Liver (tissue), 9 donors: ENCODE measurements around the gene IL11RA. TPM values are rescaled to one million over a fixed set of nuclear protein-coding genes. Genes with fewer than 3 reads are reported as not detected.

Experiments
- DNase-seq: peaks from one replicate; pipeline ENCODE4 v3.0.0-alpha.2; 2017; ENCODE audit warnings: low spot score
- H3K27ac ChIP-seq, 2 donors: one replicate each; pipeline ENCODE4 v1.7.0; 2013; ENCODE audit warnings: inconsistent platforms in 2 of 2, low read length in 2 of 2, control low read depth in 1 of 2, low read depth in 1 of 2, mild to moderate bottlenecking in 1 of 2
- H3K27me3 ChIP-seq, 4 donors: one replicate each; pipeline versions ENCODE4 v1.6.1 to v1.7.0; 2013; ENCODE audit warnings: low read length in 3 of 4, inconsistent platforms in 1 of 4, mild to moderate bottlenecking in 1 of 4, moderate library complexity in 1 of 4; ENCODE audit not compliant: control insufficient read depth in 4 of 4, insufficient read depth in 4 of 4
- H3K36me3 ChIP-seq, 4 donors: one replicate each; pipeline versions ENCODE4 v1.6.1 to v1.7.0; 2013; ENCODE audit warnings: low read length in 3 of 4, mild to moderate bottlenecking in 3 of 4, low read depth in 1 of 4, moderate library complexity in 1 of 4; ENCODE audit not compliant: control insufficient read depth in 4 of 4, insufficient read depth in 3 of 4
- H3K4me1 ChIP-seq, 4 donors: one replicate each; pipeline versions ENCODE4 v1.6.1 to v1.7.0; 2013; ENCODE audit warnings: low read length in 3 of 4, mild to moderate bottlenecking in 3 of 4, moderate library complexity in 1 of 4; ENCODE audit not compliant: control insufficient read depth in 4 of 4, insufficient read depth in 4 of 4
- H3K4me3 ChIP-seq, 3 donors: one replicate each; pipeline versions ENCODE4 v1.6.1 to v1.7.0; 2013; ENCODE audit warnings: low read length in 3 of 3, control low read depth in 1 of 3, low read depth in 1 of 3, mild to moderate bottlenecking in 1 of 3
- H3K9ac ChIP-seq, 2 donors: one replicate each; pipeline ENCODE4 v1.7.0; 2013; ENCODE audit warnings: low read length in 2 of 2, mild to moderate bottlenecking in 2 of 2, moderate library complexity in 2 of 2, control low read depth in 1 of 2, low read depth in 1 of 2
- H3K9me3 ChIP-seq, 4 donors: one replicate each; pipeline versions ENCODE4 v1.6.1 to v1.7.0; 2013; ENCODE audit warnings: low read length in 3 of 4; ENCODE audit not compliant: control insufficient read depth in 4 of 4
- ATF3 ChIP-seq: IDR thresholded peaks from 2 replicates; pipeline ENCODE4 v1.6.1; 2016; ENCODE audit warnings: antibody characterized with exemption
- CTCF ChIP-seq: fragments of 150-350 bp; IDR thresholded peaks from 2 replicates; pipeline ENCODE4 v1.5.1; 2017; ENCODE audit warnings: improper control_type of control experiment, low read depth, low read length; ENCODE audit not compliant: missing input control
- EGR1 ChIP-seq, 2 donors: IDR thresholded peaks; 2 replicates each; pipeline ENCODE4 v1.6.1; 2016 to 2018; ENCODE audit warnings: antibody characterized with exemption in 2 of 2, low read depth in 2 of 2
- FOXA1 ChIP-seq: IDR thresholded peaks from 2 replicates; pipeline ENCODE4 v1.6.1; 2016; ENCODE audit warnings: antibody characterized with exemption
- FOXA2 ChIP-seq: IDR thresholded peaks from 2 replicates; pipeline ENCODE4 v1.6.1; 2016; ENCODE audit warnings: antibody characterized with exemption
- GABPA ChIP-seq, 2 donors: IDR thresholded peaks in 1 of 2; conservative IDR thresholded peaks in 1 of 2; 2 replicates each; pipeline ENCODE4 v1.6.1; 2016; ENCODE audit warnings: antibody characterized with exemption in 2 of 2, mild to moderate bottlenecking in 1 of 2, moderate library complexity in 1 of 2
- HNF4A ChIP-seq, 2 donors: conservative IDR thresholded peaks; 2 replicates each; pipeline ENCODE4 v1.6.1; 2016; ENCODE audit warnings: antibody characterized with exemption in 2 of 2, mild to moderate bottlenecking in 2 of 2
- HNF4G ChIP-seq: IDR thresholded peaks from 2 replicates; pipeline ENCODE4 v1.6.1; 2016; ENCODE audit warnings: antibody characterized with exemption
- JUND ChIP-seq, 2 donors: IDR thresholded peaks; 2 replicates each; pipeline ENCODE4 v1.6.1; 2016; ENCODE audit warnings: antibody characterized with exemption in 2 of 2
- MAX ChIP-seq: IDR thresholded peaks from 2 replicates; pipeline ENCODE4 v1.6.1; 2016; ENCODE audit warnings: antibody characterized with exemption
- NR2F2 ChIP-seq: IDR thresholded peaks from 2 replicates; pipeline ENCODE4 v1.6.1; 2016; ENCODE audit warnings: antibody characterized with exemption
- RAD21 ChIP-seq, 2 donors: IDR thresholded peaks; 2 replicates each; pipeline ENCODE4 v1.6.1; 2016; ENCODE audit warnings: antibody characterized with exemption in 2 of 2, mild to moderate bottlenecking in 2 of 2
- REST ChIP-seq: IDR thresholded peaks from 2 replicates; pipeline ENCODE4 v1.6.1; 2016; ENCODE audit warnings: antibody characterized with exemption, mild to moderate bottlenecking
- RXRA ChIP-seq, 2 donors: IDR thresholded peaks; 2 replicates each; pipeline ENCODE4 v1.6.1; 2017 to 2018; ENCODE audit warnings: antibody characterized with exemption in 2 of 2, mild to moderate bottlenecking in 1 of 2
- SP1 ChIP-seq: IDR thresholded peaks from 2 replicates; pipeline ENCODE4 v1.6.1; 2018; ENCODE audit warnings: antibody characterized with exemption, mild to moderate bottlenecking
- TAF1 ChIP-seq: conservative IDR thresholded peaks from 2 replicates; pipeline ENCODE4 v1.6.1; 2016; ENCODE audit warnings: antibody characterized with exemption, mild to moderate bottlenecking
- YY1 ChIP-seq: IDR thresholded peaks from 2 replicates; pipeline ENCODE4 v1.6.1; 2016; ENCODE audit warnings: antibody characterized with exemption, mild to moderate bottlenecking
- ZBTB33 ChIP-seq: IDR thresholded peaks from 2 replicates; pipeline ENCODE4 v1.6.1; 2016; ENCODE audit warnings: antibody characterized with exemption
- whole genome bisulfite sequencing: extraction: QIAGEN DNeasy Blood & Tissue Kit; methylation state at CpG from one replicate; pipeline ENCODE4 v1.1.7; 2013; 5-methylcytosine and 5-hydroxymethylcytosine counted together
- polyA plus RNA-seq, 2 donors: library from polyadenylated mRNA; stranded (reverse) in 1 of 2; unstranded in 1 of 2; fragments of 200-250 nt in 1 of 2; fragments of >200 nt in 1 of 2; fragmentation: Nextera tagmentation in 1 of 2; extraction: Ambion mirVana in 1 of 2; gene quantifications; one replicate each; pipeline versions ENCODE4 v1.2.1 to v1.2.3, GENCODE V29; 2013 to 2015
- total RNA-seq, 2 donors: library from RNA; depleted of rRNA; stranded (reverse); fragments of >200 nt; gene quantifications; one replicate each; pipeline ENCODE4 v1.2.3, GENCODE V29; 2014
- donor health status: healthy.
- donor health status: healthy.
- donor health status: healthy.
- donor health status: healthy.
- donor health status: healthy.

IL11RA gene
- total and polyA plus RNA-seq, 4 donors, result 10.0 to 35.3 (median 14.7) TPM

DNA sequence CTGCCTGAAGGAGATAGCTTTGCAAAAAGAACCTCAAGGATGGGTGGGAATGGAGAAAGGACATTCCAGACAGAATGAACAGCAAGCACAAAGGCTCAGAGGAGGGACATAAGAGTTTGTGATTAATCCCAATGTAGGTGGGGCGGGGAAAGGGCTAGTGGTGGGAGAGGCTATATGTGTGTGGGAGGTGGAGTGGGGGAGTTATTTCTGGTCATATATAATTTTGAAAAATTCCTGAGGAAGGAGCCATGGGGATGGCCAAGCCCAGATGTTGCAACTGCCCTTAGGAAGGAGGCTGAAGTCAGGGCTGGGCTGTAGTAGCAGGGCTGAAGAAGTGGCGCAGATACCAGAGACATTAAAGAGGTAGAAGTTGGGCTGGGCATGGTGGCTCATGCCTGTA, 23.9 kb downstream of the IL11RA start:
- no peaks in the 10 kb centered on the region for H3K27me3 ChIP-seq
- no peak overlapping the region for H3K27ac ChIP-seq
- DNase-seq, result no peak
- TF ChIP-seq RXRA (IDR thresholded peaks at IDR 0.05) (no peak), JUND (IDR thresholded peaks at IDR 0.05) (no peak), FOXA1 (no peak), EGR1 (IDR thresholded peaks at IDR 0.05; ENCODE audit: low read depth in 2 of 2) (no peak), ZBTB33 (no peak), YY1 (no peak), MAX (no peak), NR2F2 (no peak), RAD21 (IDR thresholded peaks at IDR 0.05) (no peak), HNF4A (conservative IDR thresholded peaks at IDR 0.05) (no peak), CTCF (no peak), FOXA2 (no peak), HNF4G (no peak), ATF3 (no peak), SP1 (no peak), REST (no peak), TAF1 (no peak), GABPA (IDR thresholded peaks at IDR 0.05 in 1 of 2, conservative IDR thresholded peaks at IDR 0.05 in 1 of 2) (no peak)
- H3K4me3 ChIP-seq, result no peak overlapping the region
- H3K4me1 ChIP-seq, result peaks cover 0 to 14% (median 6%) of the 10 kb centered on the region in 4 donors
- no peak overlapping the region for H3K9ac ChIP-seq
- 99% methylated on average over 2 of the region's 2 CpGs for WGBS
- no peaks in the 10 kb centered on the region for H3K9me3 ChIP-seq
- no peaks in the 10 kb centered on the region for H3K36me3 ChIP-seq
